ENCODE data around the gene CNPY1.
A peak's percentile ranks its signal among the peaks of the same experiment; 100 is the strongest.

CNPY1 gene

DNA sequence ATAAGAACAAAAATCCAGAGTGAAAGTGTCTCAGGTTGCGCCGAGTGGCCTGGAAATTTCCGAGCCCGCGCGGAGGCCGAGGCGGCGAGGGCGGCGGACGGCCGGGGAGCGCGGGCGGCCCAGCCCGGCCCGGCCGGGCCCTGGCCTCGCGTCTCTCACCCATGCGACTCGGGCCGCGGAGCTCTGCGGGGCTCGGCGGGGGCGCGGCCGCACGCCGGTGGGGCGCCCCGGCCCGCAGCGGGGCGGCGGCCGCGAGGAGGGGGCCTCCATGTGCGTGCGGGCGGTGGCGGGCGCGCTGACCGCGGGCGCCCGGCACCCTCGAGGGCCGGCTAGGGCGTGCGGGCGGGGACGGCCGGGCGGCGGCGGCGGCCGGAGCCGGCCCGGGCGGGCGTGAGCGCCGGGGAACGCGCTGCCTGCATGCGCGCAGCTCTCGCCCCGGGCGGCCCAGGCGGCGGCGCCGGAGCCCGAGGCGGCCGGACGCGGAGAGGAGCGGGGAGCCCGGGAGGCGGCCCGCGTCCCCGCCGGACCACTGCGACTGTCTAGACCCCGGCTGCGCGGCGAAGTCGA, 88.7 kb downstream of the CNPY1 start:
- peak; percentile 65 for DNase-seq (ENCODE audit: low spot score)
- TF ChIP-seq, protein P1, sequence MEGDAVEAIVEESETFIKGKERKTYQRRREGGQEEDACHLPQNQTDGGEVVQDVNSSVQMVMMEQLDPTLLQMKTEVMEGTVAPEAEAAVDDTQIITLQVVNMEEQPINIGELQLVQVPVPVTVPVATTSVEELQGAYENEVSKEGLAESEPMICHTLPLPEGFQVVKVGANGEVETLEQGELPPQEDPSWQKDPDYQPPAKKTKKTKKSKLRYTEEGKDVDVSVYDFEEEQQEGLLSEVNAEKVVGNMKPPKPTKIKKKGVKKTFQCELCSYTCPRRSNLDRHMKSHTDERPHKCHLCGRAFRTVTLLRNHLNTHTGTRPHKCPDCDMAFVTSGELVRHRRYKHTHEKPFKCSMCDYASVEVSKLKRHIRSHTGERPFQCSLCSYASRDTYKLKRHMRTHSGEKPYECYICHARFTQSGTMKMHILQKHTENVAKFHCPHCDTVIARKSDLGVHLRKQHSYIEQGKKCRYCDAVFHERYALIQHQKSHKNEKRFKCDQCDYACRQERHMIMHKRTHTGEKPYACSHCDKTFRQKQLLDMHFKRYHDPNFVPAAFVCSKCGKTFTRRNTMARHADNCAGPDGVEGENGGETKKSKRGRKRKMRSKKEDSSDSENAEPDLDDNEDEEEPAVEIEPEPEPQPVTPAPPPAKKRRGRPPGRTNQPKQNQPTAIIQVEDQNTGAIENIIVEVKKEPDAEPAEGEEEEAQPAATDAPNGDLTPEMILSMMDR (IDR thresholded peaks at IDR 0.05; ENCODE audit: extremely low read depth, insufficient read depth, missing control alignments), result no peak
- in situ Hi-C loops (cut with MboI; ENCODE audit: low pct_unique_long_range_greater_than_20kb, low sequenced_read_pairs, unreplicated experiment), result loop anchor here (10.0 to 25.0 kb wide), 2 partner anchors 57 to 1555 kb away; partner anchors contain the start of gene MNX1

DNA sequence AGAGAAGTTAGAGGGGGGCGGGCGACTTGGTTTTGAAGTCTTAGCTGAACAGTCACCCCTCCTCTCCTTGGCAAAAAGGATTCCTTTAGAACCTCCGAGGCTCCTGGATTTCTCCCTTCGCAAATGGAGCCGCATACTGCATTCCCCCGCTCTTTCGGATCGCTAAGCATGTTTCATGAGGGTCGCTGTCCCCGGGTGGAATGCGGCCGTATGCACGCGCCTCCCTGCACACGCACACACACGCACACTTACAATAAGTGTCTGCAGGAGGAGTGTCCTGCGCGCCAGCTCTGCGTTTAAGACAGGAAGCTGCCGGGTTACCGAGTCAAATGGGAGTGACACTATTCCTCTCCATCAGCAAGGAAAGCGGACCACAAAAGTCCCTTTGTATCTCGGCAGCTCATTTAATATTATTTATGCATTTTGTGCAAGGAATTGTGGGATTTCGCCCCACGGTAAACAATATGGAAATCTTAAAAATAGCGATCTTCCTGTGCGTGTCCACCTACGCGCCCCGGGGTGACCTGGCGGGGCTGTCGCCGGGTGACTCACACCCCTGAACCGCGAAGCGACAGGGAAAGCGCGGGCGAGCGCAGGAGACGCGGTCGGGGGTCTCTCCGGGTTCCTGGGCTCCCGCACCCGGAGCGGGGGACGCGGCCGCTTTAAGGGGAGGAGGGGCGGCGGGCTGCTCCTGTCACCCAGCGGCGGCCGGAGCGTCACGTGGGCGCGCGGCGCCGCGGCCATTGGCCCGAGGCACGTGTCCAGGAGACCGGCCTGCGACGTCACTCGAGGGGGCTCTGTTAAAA, 89.4 kb downstream of the CNPY1 start:
- TF ChIP-seq, protein P1 (IDR thresholded peaks at IDR 0.05; ENCODE audit: extremely low read depth, insufficient read depth, missing control alignments), result no peak
- DNase-seq (ENCODE audit: low spot score), result peak; percentile 83
- in situ Hi-C loops (cut with MboI; ENCODE audit: low pct_unique_long_range_greater_than_20kb, low sequenced_read_pairs, unreplicated experiment), result loop anchor here (10.0 to 25.0 kb wide), 2 partner anchors 58 to 1555 kb away; partner anchors contain the start of gene MNX1

DNA sequence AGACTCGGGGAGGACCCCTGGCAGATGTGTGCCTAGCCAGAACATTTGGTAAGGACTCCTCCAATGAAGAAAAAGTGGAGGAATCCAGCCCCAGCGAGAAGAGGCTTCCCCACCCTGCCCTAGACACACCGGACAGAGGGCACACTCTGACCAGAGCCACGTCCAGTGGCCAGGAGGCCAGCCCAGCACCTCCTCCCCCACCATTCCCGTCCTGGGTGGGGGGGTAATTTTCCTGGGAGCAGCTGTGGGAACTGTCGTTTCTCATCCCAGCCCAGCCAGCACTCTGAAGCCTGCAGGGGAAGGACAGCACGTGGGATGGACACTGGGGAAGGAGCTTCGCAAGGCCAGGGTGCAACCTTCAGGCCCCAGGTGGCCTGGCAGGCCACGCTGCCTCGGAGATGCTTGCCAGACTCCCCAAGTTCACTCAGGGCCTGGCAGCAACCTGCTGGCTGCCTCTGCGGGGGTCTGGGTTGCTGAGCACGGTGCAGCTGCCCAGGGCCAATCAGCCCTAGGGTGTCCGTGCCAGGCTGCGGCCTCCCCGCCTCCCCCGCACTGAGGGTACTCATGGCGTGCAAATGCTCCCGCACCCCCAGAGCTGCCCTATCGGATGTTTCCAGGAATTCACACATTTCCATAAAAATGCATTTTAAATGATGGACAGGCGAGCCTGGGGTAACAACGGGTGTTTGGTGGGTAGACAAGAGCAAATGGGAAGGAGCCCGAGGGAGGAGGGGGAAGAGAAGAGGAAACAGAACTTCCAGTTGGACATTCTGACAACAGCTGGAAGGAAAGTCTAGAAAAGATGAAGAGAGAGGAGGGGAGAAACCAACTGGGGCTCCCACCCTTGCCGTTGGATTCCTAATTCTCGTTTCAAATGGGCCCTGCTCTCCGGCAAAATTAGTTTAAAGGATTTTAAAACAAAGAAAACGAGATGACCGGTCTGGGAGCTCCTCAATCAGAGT, 90.3 kb downstream of the CNPY1 start:
- peak; percentile 46 for DNase-seq (ENCODE audit: low spot score)
- in situ Hi-C loops (cut with MboI; ENCODE audit: low pct_unique_long_range_greater_than_20kb, low sequenced_read_pairs, unreplicated experiment), result loop anchor here (10.0 to 25.0 kb wide), 2 partner anchors 59 to 1556 kb away; partner anchors contain the start of gene MNX1

DNA sequence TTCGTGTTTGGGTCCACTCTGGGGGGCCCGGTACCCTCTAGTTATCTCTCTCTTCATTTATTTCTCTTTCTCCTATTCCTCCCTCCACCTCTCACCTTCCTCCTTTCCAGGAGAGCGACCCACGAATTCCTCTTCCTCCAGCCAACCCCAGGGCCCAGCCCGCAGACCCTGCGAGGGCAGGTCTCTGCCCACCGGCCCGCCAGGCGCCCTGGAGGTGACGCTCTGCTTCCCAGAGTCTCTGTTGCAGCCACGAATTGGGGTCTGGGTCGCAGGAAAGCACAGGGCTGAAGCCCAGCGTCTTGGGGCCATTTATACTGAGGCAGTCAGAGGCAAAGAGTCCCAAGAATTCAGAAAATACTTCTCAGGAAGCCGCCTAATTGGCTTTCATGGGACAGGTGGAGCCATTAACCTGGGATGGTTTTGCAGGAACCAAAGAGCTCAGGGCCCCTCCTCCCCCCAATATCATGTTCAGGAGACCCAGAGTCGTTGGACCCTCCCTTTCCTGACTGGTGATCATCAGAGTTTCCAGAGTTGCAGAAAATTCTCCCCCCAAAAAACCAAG, 91.1 kb downstream of the CNPY1 start:
- in situ Hi-C loops (cut with MboI; ENCODE audit: low pct_unique_long_range_greater_than_20kb, low sequenced_read_pairs, unreplicated experiment), result loop anchor here (10.0 to 25.0 kb wide), 2 partner anchors 60 to 1557 kb away; partner anchors contain the start of gene MNX1
- TF ChIP-seq, protein P1 (IDR thresholded peaks at IDR 0.05; ENCODE audit: extremely low read depth, insufficient read depth, missing control alignments), result no peak
- no peak for DNase-seq (ENCODE audit: low spot score)

More for the DNA sequence above, 90.3 kb downstream of the CNPY1 start:
- TF ChIP-seq, protein P1 (IDR thresholded peaks at IDR 0.05; ENCODE audit: extremely low read depth, insufficient read depth, missing control alignments), result no peak

DNA sequence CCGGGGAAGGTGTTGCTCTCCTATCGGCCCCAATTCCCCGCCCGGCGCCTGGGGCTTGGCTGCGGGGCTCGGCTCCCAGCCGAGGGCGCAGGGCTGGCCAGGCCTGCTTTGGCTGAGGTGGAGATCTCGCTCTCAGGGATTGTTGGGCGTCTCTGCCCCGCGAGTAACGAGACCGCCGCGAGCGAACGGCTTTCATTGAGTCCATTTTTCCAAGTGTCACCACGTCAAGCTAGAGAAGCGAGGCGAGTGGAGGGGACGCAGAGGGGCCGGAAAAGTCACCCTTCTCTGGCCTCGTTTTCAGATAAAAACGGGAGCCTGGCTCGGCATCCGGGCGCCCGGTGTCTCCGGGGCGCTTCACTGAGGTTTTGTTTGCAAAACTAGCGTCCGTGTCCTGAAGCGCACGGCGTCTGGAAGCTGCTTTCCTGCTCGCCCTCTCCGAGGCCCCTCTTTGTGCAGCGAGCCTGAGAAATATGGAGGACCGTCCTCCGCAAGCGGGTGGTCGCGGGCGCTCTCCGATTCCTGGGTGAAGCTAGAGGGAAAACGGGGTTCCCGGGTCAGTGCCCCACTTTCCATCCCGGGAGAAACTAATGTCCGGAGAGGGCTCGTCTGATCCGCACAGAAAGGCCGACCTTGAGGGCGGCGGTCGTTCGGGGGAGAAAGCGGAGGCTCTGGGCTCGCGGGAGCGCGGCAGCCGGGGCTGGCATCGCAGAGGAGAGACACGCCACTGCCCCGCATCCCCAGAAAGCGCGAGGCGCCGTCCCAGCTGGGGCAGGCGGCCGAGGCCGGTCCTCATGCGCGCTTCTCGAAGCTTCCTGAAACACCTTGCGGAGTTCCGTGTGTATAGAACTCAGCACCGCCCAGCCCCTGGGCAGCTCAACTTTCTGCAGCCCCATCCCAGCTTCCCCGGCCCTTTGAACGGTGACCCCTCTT, 91.9 kb downstream of the CNPY1 start:
- in situ Hi-C loops (cut with MboI; ENCODE audit: low pct_unique_long_range_greater_than_20kb, low sequenced_read_pairs, unreplicated experiment), result loop anchor here (10.0 to 25.0 kb wide), 2 partner anchors 60 to 1558 kb away; partner anchors contain the start of gene MNX1
- TF ChIP-seq, protein P1 (IDR thresholded peaks at IDR 0.05; ENCODE audit: extremely low read depth, insufficient read depth, missing control alignments), result no peak
- peak; percentile 47 for DNase-seq (ENCODE audit: low spot score)

Data from GM13977 (cell line).